ENCODE data around the gene IL22RA1. TPM values are rescaled to one million over a fixed set of nuclear protein-coding genes. Genes with fewer than 3 reads are reported as not detected.

IL22RA1 gene
- total RNA-seq, 1 experiment from 2014 or later, result 5.0 TPM

GRCh38 chr1:24139841-24140425, 3.0 kb downstream of the IL22RA1 start:
- Histone ChIP-seq H3K4me3 (no peak overlapping the region), H3K9me3 (ENCODE audit: insufficient read depth, low read depth) (no peaks in the 10 kb centered on the region), H3K79me2 (ENCODE audit: low read depth) (no peaks in the 10 kb centered on the region), H2AFZ (no peak overlapping the region), H3K4me2 (no peak overlapping the region), H3K27me3 (ENCODE audit: insufficient read depth, low read depth) (no peaks in the 10 kb centered on the region), H3K27ac (no peak overlapping the region), H3K4me1 (replicated peaks; ENCODE audit: insufficient read depth) (peaks cover 11% of the 10 kb centered on the region), H3F3A (ENCODE audit: insufficient read depth, low read depth) (peaks cover 4% of the 10 kb centered on the region; the same call in 1 of the 2 replicates), H4K20me1 (ENCODE audit: insufficient read depth) (no peaks in the 10 kb centered on the region), H3K9me2 (ENCODE audit: insufficient read depth) (no peaks in the 10 kb centered on the region), H3K36me3 (ENCODE audit: low read depth) (no peaks in the 10 kb centered on the region)
- TF ChIP-seq EZH2 (IDR thresholded peaks at IDR 0.05; ENCODE audit: low read depth) (no peak), CTCF (conservative IDR thresholded peaks at IDR 0.05) (no peak)
- intact Hi-C loops (cut with micrococcal nuclease; ENCODE audit: unreplicated experiment), result no loop called here
- no TSS peak for BruUV-seq (replicated peaks)
- no peak for DNase-seq
- POLR2A ChIA-PET (ENCODE audit: unreplicated experiment), result interaction anchor here (0.8 kb wide), 1 partner anchor 32 kb away, joined by 4 read pairs; no protein-coding TSS in a partner anchor
- CTCF ChIA-PET, result no interaction called here

- H2AFZ ChIP-seq, result no peak overlapping the region
- DNase-seq, result no peak
- H3K79me2 ChIP-seq (ENCODE audit: low read depth), result no peaks in the 10 kb centered on the region
- no peak overlapping the region for H3K4me2 ChIP-seq
- no TSS peak for BruUV-seq (replicated peaks)
- H3K9me3 ChIP-seq (ENCODE audit: insufficient read depth, low read depth), result no peaks in the 10 kb centered on the region
- H3K36me3 ChIP-seq (ENCODE audit: low read depth), result no peaks in the 10 kb centered on the region
- TF ChIP-seq CTCF (conservative IDR thresholded peaks at IDR 0.05) (no peak), EZH2 (IDR thresholded peaks at IDR 0.05; ENCODE audit: low read depth) (no peak)
- H4K20me1 ChIP-seq (ENCODE audit: insufficient read depth), result no peaks in the 10 kb centered on the region
- H3F3A ChIP-seq (ENCODE audit: insufficient read depth, low read depth), result peaks cover 4% of the 10 kb centered on the region; the same call in 1 of the 2 replicates
- no peak overlapping the region for H3K27ac ChIP-seq
- no peaks in the 10 kb centered on the region for H3K9me2 ChIP-seq (ENCODE audit: insufficient read depth)
- peaks cover 9% of the 10 kb centered on the region for H3K4me1 ChIP-seq (replicated peaks; ENCODE audit: insufficient read depth)
- CTCF ChIA-PET, result interaction anchor here (0.5 kb wide), 1 partner anchor 400 kb away, joined by 4 read pairs; no protein-coding TSS in a partner anchor
- no peaks in the 10 kb centered on the region for H3K27me3 ChIP-seq (ENCODE audit: insufficient read depth, low read depth)
- no peak overlapping the region for H3K4me3 ChIP-seq
- intact Hi-C loops (cut with micrococcal nuclease; ENCODE audit: unreplicated experiment), result no loop called here
- POLR2A ChIA-PET (ENCODE audit: unreplicated experiment), result no interaction called here
These were observed 3.8 kb downstream of the IL22RA1 start for GRCh38 chr1:24139222-24139489.

- Histone ChIP-seq H3K4me2 (no peak overlapping the region), H3K4me1 (replicated peaks; ENCODE audit: insufficient read depth) (peaks cover 5% of the 10 kb centered on the region), H3K79me2 (ENCODE audit: low read depth) (no peaks in the 10 kb centered on the region), H4K20me1 (ENCODE audit: insufficient read depth) (no peaks in the 10 kb centered on the region), H3K9me2 (ENCODE audit: insufficient read depth) (no peaks in the 10 kb centered on the region), H3F3A (ENCODE audit: insufficient read depth, low read depth) (peaks cover 2% of the 10 kb centered on the region; the same call in 1 of the 2 replicates), H3K4me3 (no peak overlapping the region), H3K36me3 (ENCODE audit: low read depth) (no peaks in the 10 kb centered on the region), H3K27me3 (ENCODE audit: insufficient read depth, low read depth) (no peaks in the 10 kb centered on the region), H2AFZ (no peak overlapping the region), H3K27ac (no peak overlapping the region), H3K9me3 (ENCODE audit: insufficient read depth, low read depth) (no peaks in the 10 kb centered on the region)
- CTCF ChIA-PET, result interaction anchor here (0.5 kb wide), 1 partner anchor 400 kb away, joined by 4 read pairs; no protein-coding TSS in a partner anchor
- DNase-seq, result no peak
- intact Hi-C loops (cut with micrococcal nuclease; ENCODE audit: unreplicated experiment), result no loop called here
- BruUV-seq (replicated peaks), result no TSS peak
- POLR2A ChIA-PET (ENCODE audit: unreplicated experiment), result no interaction called here
- TF ChIP-seq EZH2 (IDR thresholded peaks at IDR 0.05; ENCODE audit: low read depth), result no peak
- no peak for TF ChIP-seq CTCF (conservative IDR thresholded peaks at IDR 0.05)
These were observed 4.3 kb downstream of the IL22RA1 start for GRCh38 chr1:24138476-24139221.
